ENCODE results near the gene HOXA7.

Gene HOXA7

GRCh38 chr7:27145165-27145913, 11.1 kb downstream of the HOXA7 start:
- no peak overlapping the region for H3K4me3 ChIP-seq
- peak overlapping the region in 2 of 21 experiments; percentile 19 to 52 for H3K27ac ChIP-seq

- no peak overlapping the region for H3K4me3 ChIP-seq
- peak overlapping the region in 1 of 21 experiments; percentile 52 for H3K27ac ChIP-seq
Measured at GRCh38 chr7:27144781-27145164, 11.7 kb downstream of the HOXA7 start.

- H3K4me3 ChIP-seq = peak overlapping the region in 3 of 7 experiments; percentile 36 to 60 (median 56)
- peak overlapping the region in 1 of 21 experiments; percentile 77 for H3K27ac ChIP-seq
Measured at GRCh38 chr7:27143950-27144780, 12.3 kb downstream of the HOXA7 start.

- peak within 1 kb of the TSS in 14 of 21 experiments; percentile 0 to 85 (median 61) for H3K27ac ChIP-seq
- H3K4me3 ChIP-seq = peak within 1 kb of the TSS; percentile 15 to 60 (median 36)
Measured at GRCh38 chr7:27143023-27143949, 13.2 kb downstream of the HOXA7 start, which contains the start of gene HOXA5. Gene HOXA5, minus strand, starts transcription at chr7:27143681. Its CDS starts 74 bp downstream, at chr7:27143607.

- peak overlapping the region in 13 of 21 experiments; percentile 0 to 85 (median 62) for H3K27ac ChIP-seq
Measured at GRCh38 chr7:27142580-27143022, 13.9 kb downstream of the HOXA7 start.

GRCh38 chr7:27141923-27142579, 14.4 kb downstream of the HOXA7 start:
- peak overlapping the region in 6 of 21 experiments; percentile 8 to 85 (median 64) for H3K27ac ChIP-seq
- H3K4me3 ChIP-seq = peak overlapping the region in 6 of 7 experiments; percentile 31 to 60 (median 43)

More at GRCh38 chr7:27142580-27143022, 13.9 kb downstream of the HOXA7 start:
- peak overlapping the region; percentile 15 to 60 (median 36) for H3K4me3 ChIP-seq

GRCh38 chr7:27141137-27141922, 15.1 kb downstream of the HOXA7 start:
- H3K4me3 ChIP-seq = peak overlapping the region in 1 of 7 experiments; percentile 60
- H3K27ac ChIP-seq = peak overlapping the region in 1 of 21 experiments; percentile 77

- Histone ChIP-seq H3K4me3 (no peak overlapping the region), H3K27ac (no peak overlapping the region)
Measured at GRCh38 chr7:27140126-27140857, 16.2 kb downstream of the HOXA7 start.

GRCh38 chr7:27139334-27140125, 16.9 kb downstream of the HOXA7 start:
- Histone ChIP-seq H3K4me3 (no peak overlapping the region), H3K27ac (no peak overlapping the region)

- H3K4me3 ChIP-seq = no peak overlapping the region
- no peak overlapping the region for H3K27ac ChIP-seq
Measured at GRCh38 chr7:27138985-27139333, 17.5 kb downstream of the HOXA7 start.

- H3K4me3 ChIP-seq = no peak overlapping the region
- H3K27ac ChIP-seq = no peak overlapping the region
Measured at GRCh38 chr7:27138472-27138871, 18.0 kb downstream of the HOXA7 start.

- Histone ChIP-seq H3K27ac (no peak overlapping the region), H3K4me3 (no peak overlapping the region)
Measured at GRCh38 chr7:27137640-27138315, 18.7 kb downstream of the HOXA7 start.

GRCh38 chr7:27134392-27134791, 22.1 kb downstream of the HOXA7 start:
- no peak overlapping the region for H3K4me3 ChIP-seq
- H3K27ac ChIP-seq = no peak overlapping the region

GRCh38 chr7:27133409-27134231, 22.9 kb downstream of the HOXA7 start:
- Histone ChIP-seq H3K4me3 (no peak overlapping the region), H3K27ac (no peak overlapping the region)

GRCh38 chr7:27132978-27133377, 23.5 kb downstream of the HOXA7 start:
- Histone ChIP-seq H3K4me3 (no peak overlapping the region), H3K27ac (no peak overlapping the region)

All from skin epidermis (tissue), 12 donors.